IPS-15b (cell line): ENCODE data around the gene MAGOH.

Experiments used
- H3K27me3 ChIP-seq: one replicate; pipeline ENCODE4 v1.6.1; 2013; ENCODE audit warnings: low read length; ENCODE audit not compliant: control insufficient read depth, insufficient read depth
- H3K36me3 ChIP-seq: one replicate; pipeline ENCODE4 v1.6.1; 2013; ENCODE audit warnings: low read length; ENCODE audit not compliant: control insufficient read depth, insufficient read depth
- H3K4me1 ChIP-seq: one replicate; pipeline ENCODE4 v1.6.1; 2013; ENCODE audit warnings: mild to moderate bottlenecking, low read length; ENCODE audit not compliant: control insufficient read depth, insufficient read depth
- H3K4me3 ChIP-seq: one replicate; pipeline ENCODE4 v1.5.1; 2013; ENCODE audit warnings: low read depth, low read length
- H3K9ac ChIP-seq: one replicate; pipeline ENCODE4 v1.6.1; 2013; ENCODE audit warnings: low read depth, mild to moderate bottlenecking, low read length
- H3K9me3 ChIP-seq: one replicate; pipeline ENCODE4 v1.6.1; 2013; ENCODE audit warnings: mild to moderate bottlenecking, low read length; ENCODE audit not compliant: control insufficient read depth, insufficient read depth

MAGOH gene

DNA sequence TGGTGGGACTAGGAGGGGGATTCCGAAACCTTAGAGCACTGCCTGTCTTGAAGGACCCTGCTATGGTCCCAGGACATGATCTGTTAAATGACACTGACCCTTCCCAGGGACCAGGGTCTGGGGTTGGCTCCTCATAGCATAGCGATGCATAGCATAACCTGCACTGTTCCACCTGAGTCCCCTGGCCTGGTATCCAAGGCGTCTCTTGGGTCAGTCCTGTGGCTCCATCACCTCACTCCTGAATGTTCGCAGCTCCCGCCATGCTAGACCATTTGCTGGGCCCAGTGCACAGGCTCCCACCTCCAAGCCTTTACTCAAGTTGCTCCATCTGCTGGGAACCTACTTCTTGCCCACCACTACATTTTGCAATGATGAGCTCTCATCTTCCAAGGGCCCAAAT lies 39.0 kb upstream of the MAGOH start:
- Histone ChIP-seq H3K9ac (no peak overlapping the region), H3K27me3 (no peaks in the 10 kb centered on the region), H3K4me1 (no peaks in the 10 kb centered on the region), H3K9me3 (no peaks in the 10 kb centered on the region), H3K36me3 (peaks cover 49% of the 10 kb centered on the region), H3K4me3 (no peak overlapping the region)

DNA sequence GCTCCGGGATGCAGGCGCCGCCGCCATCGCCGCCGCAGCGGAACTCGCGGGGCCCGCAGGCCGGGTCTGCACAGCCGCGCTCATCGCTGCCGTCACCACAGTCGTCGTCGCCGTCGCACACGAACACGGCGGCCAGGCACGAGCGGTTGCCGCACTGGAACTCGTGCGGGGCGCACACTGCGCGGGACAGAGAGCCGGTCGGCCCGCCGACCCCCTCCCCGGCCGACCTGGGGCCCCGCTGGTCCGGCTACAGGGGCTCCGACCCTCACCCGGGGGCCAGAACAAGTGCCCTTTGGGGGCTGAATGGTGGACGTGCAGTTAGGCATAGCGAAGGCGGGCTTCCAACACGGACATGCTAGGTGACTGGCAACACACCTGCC lies 38.6 kb upstream of the MAGOH start:
- Histone ChIP-seq H3K4me1 (no peaks in the 10 kb centered on the region), H3K36me3 (peaks cover 51% of the 10 kb centered on the region), H3K9me3 (no peaks in the 10 kb centered on the region), H3K9ac (no peak overlapping the region), H3K27me3 (no peaks in the 10 kb centered on the region), H3K4me3 (no peak overlapping the region)

- H3K27me3 ChIP-seq, result no peaks in the 10 kb centered on the region
- no peaks in the 10 kb centered on the region for H3K4me1 ChIP-seq
- H3K9ac ChIP-seq, result no peak overlapping the region
- H3K4me3 ChIP-seq, result no peak overlapping the region
- no peaks in the 10 kb centered on the region for H3K9me3 ChIP-seq
- peaks cover 55% of the 10 kb centered on the region for H3K36me3 ChIP-seq
Measured at GRCh38 chr1:53276153-53276901, 38.0 kb upstream of the MAGOH start.

DNA sequence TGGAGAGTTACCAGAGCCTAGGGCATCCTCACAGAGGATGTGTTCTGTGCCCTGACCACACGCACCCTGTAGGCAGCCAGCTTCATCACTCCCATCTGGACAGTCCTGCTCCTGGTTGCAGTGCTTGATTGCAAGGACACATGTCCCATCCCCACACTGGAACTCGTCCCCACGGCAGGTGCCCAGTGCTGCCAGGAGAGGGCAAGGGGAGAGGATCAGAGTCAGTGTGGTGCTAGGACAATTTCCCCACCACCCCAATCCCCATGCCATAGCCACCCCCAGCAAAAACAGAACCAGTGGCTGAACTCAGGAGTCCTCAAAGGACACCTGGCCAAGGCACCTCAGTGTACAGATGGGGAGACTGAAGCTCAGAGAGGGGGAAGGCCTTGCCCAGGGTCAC lies 37.2 kb upstream of the MAGOH start:
- H3K4me1 ChIP-seq, result no peaks in the 10 kb centered on the region
- no peak overlapping the region for H3K4me3 ChIP-seq
- H3K9me3 ChIP-seq, result no peaks in the 10 kb centered on the region
- H3K9ac ChIP-seq, result no peak overlapping the region
- H3K27me3 ChIP-seq, result no peaks in the 10 kb centered on the region
- peaks cover 60% of the 10 kb centered on the region for H3K36me3 ChIP-seq

GRCh38 chr1:53274541-53275185 lies 36.3 kb upstream of the MAGOH start:
- Histone ChIP-seq H3K9me3 (no peaks in the 10 kb centered on the region), H3K4me3 (no peak overlapping the region), H3K4me1 (no peaks in the 10 kb centered on the region), H3K9ac (no peak overlapping the region), H3K36me3 (peaks cover 58% of the 10 kb centered on the region), H3K27me3 (no peaks in the 10 kb centered on the region)

GRCh38 chr1:53274026-53274425 lies 35.7 kb upstream of the MAGOH start:
- H3K36me3 ChIP-seq, result peaks cover 52% of the 10 kb centered on the region
- H3K9ac ChIP-seq, result no peak overlapping the region
- no peaks in the 10 kb centered on the region for H3K4me1 ChIP-seq
- H3K27me3 ChIP-seq, result no peaks in the 10 kb centered on the region
- no peak overlapping the region for H3K4me3 ChIP-seq
- no peaks in the 10 kb centered on the region for H3K9me3 ChIP-seq

DNA sequence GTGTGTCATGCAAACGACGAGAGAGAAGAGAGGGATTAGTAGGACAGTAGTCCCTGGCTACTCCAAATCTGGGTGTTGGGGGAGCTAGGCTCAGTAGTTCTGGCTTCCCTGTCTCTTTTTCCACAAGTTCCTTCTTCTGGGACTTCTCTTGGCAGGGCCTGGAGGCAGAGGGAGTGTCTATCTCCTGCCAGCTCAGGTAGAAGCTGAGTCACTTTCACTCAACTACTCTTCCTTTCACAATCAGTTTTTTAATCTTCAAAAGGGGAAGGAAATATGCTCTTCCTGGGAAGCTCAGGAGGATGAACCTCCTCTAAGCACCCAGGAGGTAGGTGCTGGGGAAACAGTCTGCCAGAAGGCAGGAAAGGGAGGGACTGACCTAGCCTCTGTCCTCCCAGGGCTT lies 35.2 kb upstream of the MAGOH start:
- H3K36me3 ChIP-seq, result peaks cover 52% of the 10 kb centered on the region
- H3K9me3 ChIP-seq, result no peaks in the 10 kb centered on the region
- H3K9ac ChIP-seq, result no peak overlapping the region

GRCh38 chr1:53272349-53272748 lies 34.0 kb upstream of the MAGOH start:
- Histone ChIP-seq H3K27me3 (no peaks in the 10 kb centered on the region), H3K36me3 (peaks cover 50% of the 10 kb centered on the region), H3K9ac (no peak overlapping the region), H3K9me3 (no peaks in the 10 kb centered on the region), H3K4me1 (no peaks in the 10 kb centered on the region), H3K4me3 (no peak overlapping the region)

More for the DNA sequence above, 35.2 kb upstream of the MAGOH start:
- H3K4me3 ChIP-seq, result no peak overlapping the region
- H3K4me1 ChIP-seq, result no peaks in the 10 kb centered on the region
- no peaks in the 10 kb centered on the region for H3K27me3 ChIP-seq

DNA sequence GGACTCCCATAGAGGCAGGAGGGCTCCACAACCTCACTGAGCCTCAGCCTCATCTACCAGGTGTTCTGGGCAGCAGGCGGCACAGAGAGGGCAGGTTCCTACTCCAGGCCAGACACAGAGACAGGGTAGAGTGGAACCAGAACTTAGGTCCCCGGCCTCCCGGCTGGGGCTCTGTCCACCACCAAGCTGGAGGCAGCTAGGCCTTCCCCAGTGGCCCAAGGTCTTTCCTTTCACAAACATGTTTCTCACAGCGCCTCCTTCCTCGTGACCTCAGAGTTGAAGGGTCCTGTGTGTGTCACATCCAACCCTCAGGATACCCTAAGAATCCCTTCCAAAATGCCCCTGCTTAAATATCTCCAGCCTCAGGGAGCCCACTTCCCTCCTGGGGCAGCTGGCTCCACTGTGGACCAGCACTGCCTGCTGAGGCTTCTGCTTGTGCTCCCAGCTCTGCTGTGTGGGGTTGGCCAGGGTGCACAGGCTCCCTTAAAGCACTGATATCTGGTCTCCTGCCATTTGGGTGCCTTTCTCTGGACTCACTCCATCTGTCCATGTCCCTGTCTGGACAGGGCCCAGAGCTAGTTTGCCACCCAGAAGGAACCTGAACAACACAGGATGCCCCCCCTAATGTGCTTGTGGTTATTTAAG lies 33.2 kb upstream of the MAGOH start:
- H3K9me3 ChIP-seq, result no peaks in the 10 kb centered on the region
- no peaks in the 10 kb centered on the region for H3K4me1 ChIP-seq
- H3K27me3 ChIP-seq, result no peaks in the 10 kb centered on the region
- H3K9ac ChIP-seq, result no peak overlapping the region
- H3K4me3 ChIP-seq, result no peak overlapping the region
- H3K36me3 ChIP-seq, result peaks cover 50% of the 10 kb centered on the region

GRCh38 chr1:53270873-53271272 lies 32.6 kb upstream of the MAGOH start:
- peaks cover 52% of the 10 kb centered on the region for H3K36me3 ChIP-seq
- no peak overlapping the region for H3K9ac ChIP-seq

GRCh38 chr1:53270107-53270506 lies 31.8 kb upstream of the MAGOH start:
- H3K4me1 ChIP-seq, result no peaks in the 10 kb centered on the region
- H3K9ac ChIP-seq, result no peak overlapping the region
- H3K9me3 ChIP-seq, result no peaks in the 10 kb centered on the region
- no peaks in the 10 kb centered on the region for H3K27me3 ChIP-seq
- peaks cover 52% of the 10 kb centered on the region for H3K36me3 ChIP-seq
- H3K4me3 ChIP-seq, result no peak overlapping the region

More at GRCh38 chr1:53270873-53271272, 32.6 kb upstream of the MAGOH start:
- H3K27me3 ChIP-seq, result no peaks in the 10 kb centered on the region
- no peaks in the 10 kb centered on the region for H3K4me1 ChIP-seq
- no peaks in the 10 kb centered on the region for H3K9me3 ChIP-seq
- H3K4me3 ChIP-seq, result no peak overlapping the region

- Histone ChIP-seq H3K9me3 (no peaks in the 10 kb centered on the region), H3K36me3 (peaks cover 53% of the 10 kb centered on the region), H3K9ac (no peak overlapping the region), H3K4me3 (no peak overlapping the region), H3K27me3 (no peaks in the 10 kb centered on the region), H3K4me1 (no peaks in the 10 kb centered on the region)
Measured at GRCh38 chr1:53267761-53268160, 29.4 kb upstream of the MAGOH start.
